K562 (cell line): ENCODE results near the gene COQ9. TPM values are rescaled to one million over a fixed set of nuclear protein-coding genes. Genes with fewer than 3 reads are reported as not detected.

ENCODE experiments used
- ATAC-seq: fragments of 200-7000 bp; cut with Tn5 transposase; 3 replicates; pipeline ENCODE4 v1.9.1; 2020; ENCODE audit warnings: moderate library complexity
- BruUV-seq: library from RNA; stranded (reverse); fragments of 400-500 nt; replicated peaks from 2 replicates; lab custom pipeline; 2021; lab: Mats Ljungman, UMichigan
- CTCF ChIA-PET: fragments of 300-600 bp; formaldehyde crosslinking; extraction: SDS; loops from one replicate; lab custom pipeline; 2021; ENCODE audit warnings: low intra/inter-chr PET ratio; lab: Yijun Ruan, JAX
- POLR2A ChIA-PET: fragments of 300-600, 350-650 bp; sonication (Branson Sonifier 250); formaldehyde crosslinking; extraction: SDS; loops from one replicate; lab custom pipeline; 2021; ENCODE audit warnings: antibody characterized with exemption, inconsistent platforms; lab: Yijun Ruan, JAX
- DNase-seq, 4 experiments: peaks; one replicate each; pipeline versions ENCODE4 v3.0.0 to v3.0.0-alpha.2; 2011 to 2018; ENCODE audit warnings: low spot score in 3 of 4, mixed read lengths in 3 of 4; ENCODE audit errors: extremely low read depth in 1 of 4
- FAIRE-seq: peaks from 2 replicates; lab custom pipeline; 2011; peaks lifted over from hg19 to GRCh38; lab: Jason Lieb, UNC
- H2AFZ ChIP-seq: 2 replicates; pipeline ENCODE4 v1.6.0; 2011; ENCODE audit warnings: low read depth, low read length, control low read depth, inconsistent platforms
- H3K27ac ChIP-seq: fragments of 200-600 bp; 3 replicates; pipeline ENCODE4 v1.8.0; 2011; ENCODE audit warnings: low read depth, mild to moderate bottlenecking, control low read depth, inconsistent platforms, low read length, moderate library complexity, mixed read lengths; ENCODE audit errors: extremely low read depth
- H3K27me3 ChIP-seq, 2 experiments: fragments of 300-600 bp in 1 of 2; 2 replicates in 1 of 2; 3 replicates in 1 of 2; pipeline versions ENCODE4 v1.6.0 to v1.8.0; 2011; ENCODE audit warnings: inconsistent platforms in 2 of 2, low read length in 2 of 2, mild to moderate bottlenecking in 1 of 2, mixed read lengths in 1 of 2, moderate library complexity in 1 of 2; ENCODE audit not compliant: control insufficient read depth in 2 of 2, insufficient read depth in 2 of 2
- H3K36me3 ChIP-seq: fragments of 300-600 bp; 3 replicates; pipeline ENCODE4 v1.8.0; 2011; ENCODE audit warnings: mild to moderate bottlenecking, low read length, inconsistent platforms; ENCODE audit not compliant: control insufficient read depth, insufficient read depth
- H3K4me1 ChIP-seq, 2 experiments: fragments of 200-600 bp in 1 of 2; replicated peaks in 1 of 2; 2 replicates in 1 of 2; 3 replicates in 1 of 2; pipeline versions ENCODE4 v1.5.1 to v1.8.0; 2011; ENCODE audit warnings: inconsistent platforms in 2 of 2, low read length in 2 of 2, mild to moderate bottlenecking in 1 of 2, mixed read lengths in 1 of 2, moderate library complexity in 1 of 2; ENCODE audit not compliant: control insufficient read depth in 2 of 2, insufficient read depth in 2 of 2
- H3K4me2 ChIP-seq: 2 replicates; pipeline ENCODE4 v1.6.1; 2011; ENCODE audit warnings: low read length, control low read depth, inconsistent platforms, mixed read lengths; ENCODE audit not compliant: insufficient read depth
- H3K4me3 ChIP-seq: fragments of 200-600 bp; sonication (generic), shearing (Covaris generic); 2 replicates; pipeline ENCODE4 v1.5.1; 2016; ENCODE audit warnings: control low read depth, inconsistent platforms
- H3K79me2 ChIP-seq: fragments of 200-600 bp; 3 replicates; pipeline ENCODE4 v1.8.0; 2011; ENCODE audit warnings: low read length, inconsistent platforms; ENCODE audit not compliant: control insufficient read depth, insufficient read depth
- H3K9ac ChIP-seq, 2 experiments: 2 replicates each; pipeline versions ENCODE4 v1.6.0 to v1.6.1; 2011; ENCODE audit warnings: low read depth in 2 of 2, low read length in 2 of 2, control low read depth in 1 of 2, inconsistent platforms in 1 of 2, mild to moderate bottlenecking in 1 of 2, mixed read lengths in 1 of 2; ENCODE audit not compliant: insufficient read depth in 1 of 2
- H3K9me1 ChIP-seq: one replicate; pipeline ENCODE4 v1.6.0; 2011; ENCODE audit warnings: inconsistent platforms, mild to moderate bottlenecking, low read length, moderate library complexity; ENCODE audit not compliant: control insufficient read depth, insufficient read depth
- H3K9me3 ChIP-seq: replicated peaks from 2 replicates; pipeline ENCODE4 v1.5.1; 2011; ENCODE audit warnings: low read depth, low read length, inconsistent platforms; ENCODE audit not compliant: control insufficient read depth, insufficient read depth
- H4K20me1 ChIP-seq: replicated peaks from 2 replicates; pipeline ENCODE4 v1.6.1; 2011; ENCODE audit warnings: low read length, inconsistent platforms, mixed read lengths; ENCODE audit not compliant: control insufficient read depth, insufficient read depth
- HDAC1 ChIP-seq, 2 experiments: fragments of 450-650 bp; IDR thresholded peaks; 2 replicates each; pipeline ENCODE4 v1.6.1; 2016 to 2017; ENCODE audit warnings: inconsistent platforms in 1 of 2, mild to moderate bottlenecking in 1 of 2, moderate library complexity in 1 of 2
- HMG20A ChIP-seq: fragments of 450-650 bp; formaldehyde crosslinking; conservative IDR thresholded peaks from 2 replicates; pipeline ENCODE4 v1.4.0; 2020; ENCODE audit warnings: mild to moderate bottlenecking, mixed read lengths
- MBD2 ChIP-seq: sonication (generic); IDR thresholded peaks from 2 replicates; pipeline ENCODE4 v1.6.1; 2016; ENCODE audit warnings: low read depth, borderline replicate concordance
- NUFIP1 ChIP-seq: fragments of 450-650 bp; IDR thresholded peaks from 2 replicates; pipeline ENCODE4 v1.6.1; 2018; ENCODE audit not compliant: partially characterized antibody
- PHB ChIP-seq: fragments of 250-450 bp; sonication (Bioruptor Pico); IDR thresholded peaks from 2 replicates; pipeline ENCODE4 v1.5.0; 2021
- TCF7L2 ChIP-seq: fragments of 150-350 bp; IDR thresholded peaks from 2 replicates; pipeline ENCODE4 v1.6.1; 2016; ENCODE audit warnings: low read depth, mild to moderate bottlenecking, low read length, moderate library complexity
- TRIM28 ChIP-seq: fragments of 450-650 bp; IDR thresholded peaks from 2 replicates; pipeline ENCODE4 v1.6.1; 2017
- ZNF124 ChIP-seq: sonication (generic); formaldehyde crosslinking; IDR thresholded peaks from 2 replicates; pipeline ENCODE4 v1.8.1; 2022; ENCODE audit warnings: missing genetic modification reagents
- ZNF232 ChIP-seq: sonication (generic); formaldehyde crosslinking; IDR thresholded peaks from 2 replicates; pipeline ENCODE4 v1.8.0; 2022; ENCODE audit warnings: mild to moderate bottlenecking, missing genetic modification reagents
- WGBS: fragments of 100-300 bp; shearing (Covaris generic); methylation state at CpG from one replicate; pipeline ENCODE4 v1.1.6; 2016; ENCODE audit warnings: low coverage, mixed read lengths; ENCODE audit not compliant: insufficient coverage; ENCODE audit errors: missing lambda C conversion rate; 5-methylcytosine and 5-hydroxymethylcytosine counted together
- in situ Hi-C: fragments of 300-500 bp; cut with MboI; formaldehyde crosslinking; loops from 4 replicates; pipeline ENCODE4 v1.15.0; 2018; ENCODE audit warnings: inconsistent platforms, mixed read lengths
- intact Hi-C: fragments of 100-400 bp; cut with micrococcal nuclease; formaldehyde crosslinking; loops from 2 replicates; pipeline ENCODE4 v1.14.2; 2022
- polyA plus RNA-seq, 8 experiments: library from polyadenylated mRNA; depleted of rRNA in 4 of 8; stranded (reverse) in 5 of 8; unstranded in 3 of 8; fragments of >200 nt; fragmentation: Nextera tagmentation in 2 of 8; fragmentation: Illumina TruSeq in 1 of 8; extraction: Ambion mirVana in 2 of 8; extraction: Trizol in 1 of 8; gene quantifications; 2 replicates each; pipeline versions ENCODE4 v1.2.1 to v1.2.3, GENCODE V29; 2011 to 2014; ENCODE audit warnings: inconsistent platforms in 1 of 8, missing spikeins in 1 of 8
- total RNA-seq, 7 experiments: library from RNA; depleted of rRNA in 6 of 7; stranded (reverse); fragments of >200 nt in 6 of 7; fragmentation: Illumina TruSeq in 2 of 7; extraction: Trizol in 2 of 7; gene quantifications; 2 replicates each; pipeline versions ENCODE4 v1.2.1 to v1.2.3, GENCODE V29; 2011 to 2021; ENCODE audit warnings: low replicate concordance in 1 of 7

Gene COQ9
- total and polyA plus RNA-seq, 9 of the 15 experiments (the other 6 are each of a cell fraction or from before 2014, with no cell fraction given): 35.0 to 139 (median 71.4) TPM

DNA sequence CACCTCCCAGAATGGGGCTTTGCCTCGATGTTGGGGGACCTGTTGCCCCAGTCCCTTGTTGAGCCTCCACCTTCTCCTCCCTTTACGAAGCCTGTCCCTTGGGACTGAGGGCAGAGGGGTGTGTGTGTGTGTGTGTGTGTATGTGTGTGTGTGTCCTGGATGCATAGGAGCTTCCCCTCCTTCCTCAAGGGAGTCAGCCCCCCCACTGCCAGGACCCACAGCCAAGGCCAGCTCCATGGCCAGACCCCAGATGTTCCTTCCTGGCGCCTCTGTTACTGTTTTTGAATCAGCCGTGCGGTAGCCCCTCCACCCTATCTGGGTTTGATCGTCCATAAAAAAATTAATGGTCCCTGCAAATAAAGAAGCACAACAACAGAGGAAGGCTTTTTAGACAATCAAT, 56.7 kb downstream of the COQ9 start:
- ChIA-PET POLR2A (interaction anchor here (1.0 kb wide), 1 partner anchor 11 kb away, joined by 3 read pairs; no protein-coding TSS in a partner anchor), CTCF (no interaction called here)
- Histone ChIP-seq H3K4me3 (no peak overlapping the region), H3K4me2 (no peak overlapping the region), H2AFZ (no peak overlapping the region), H4K20me1 (no peaks in the 10 kb centered on the region), H3K36me3 (no peaks in the 10 kb centered on the region), H3K79me2 (no peaks in the 10 kb centered on the region), H3K4me1 (peaks cover 8 to 10% of the 10 kb centered on the region in 2 experiments; a peak in 4 of 5 replicates), H3K27ac (no peak overlapping the region), H3K9me1 (no peaks in the 10 kb centered on the region), H3K9ac (no peak overlapping the region), H3K27me3 (peaks cover 0 to 31% of the 10 kb centered on the region in 2 experiments; a peak in 3 of 5 replicates), H3K9me3 (no peaks in the 10 kb centered on the region)
- intact Hi-C loops: no loop called here
- ATAC-seq: no peak
- 15% methylated on average over 5 of the region's 6 CpGs for WGBS
- DNase-seq: no peak
- in situ Hi-C loops: no loop called here
- FAIRE-seq: no peak
- TF ChIP-seq PHB (CRISPR knock-in tag) (no peak), ZNF232 (CRISPR knock-in tag) (no peak), TRIM28 (no peak), NUFIP1 (no peak), HMG20A (CRISPR knock-in tag) (no peak), TCF7L2 (no peak), HDAC1 (IDR thresholded peaks at IDR 0.05) (no peak), MBD2 (no peak), ZNF124 (CRISPR knock-in tag) (no peak)
- no TSS peak for BruUV-seq
